ENCODE data around the gene UBE2F. TPM values are rescaled to one million over a fixed set of nuclear protein-coding genes. Genes with fewer than 3 reads are reported as not detected.

UBE2F gene
- total and polyA plus RNA-seq, 2 of the 13 experiments (the other 11 are each of a cell fraction or from before 2014, with no cell fraction given), result 35.4 to 73.1 TPM

- TF ChIP-seq ZBTB4 (CRISPR knock-in tag; IDR thresholded peaks at IDR 0.05; ENCODE audit: borderline replicate concordance) (peak; percentile 41; the same call in 1 of the 2 replicates), SIN3B (IDR thresholded peaks at IDR 0.05; ENCODE audit: low read length) (peak; percentile 69; the same call in 1 of the 2 replicates), HOXD1 (CRISPR knock-in tag; IDR thresholded peaks at IDR 0.05) (no peak; the same call in 1 of the 2 replicates), SUZ12 (IDR thresholded peaks at IDR 0.05; ENCODE audit: low read depth, low read length) (no peak), SOX5 (CRISPR knock-in tag; IDR thresholded peaks at IDR 0.05; ENCODE audit: borderline replicate concordance) (peak; percentile 36; the same call in 1 of the 2 replicates), GZF1 (CRISPR knock-in tag; IDR thresholded peaks at IDR 0.05) (peak; percentile 87; the same call in 1 of the 2 replicates), ZNF781 (CRISPR knock-in tag; IDR thresholded peaks at IDR 0.05; ENCODE audit: borderline replicate concordance, not compliant biosample characterization) (no peak), SIN3A (IDR thresholded peaks at IDR 0.05; ENCODE audit: borderline replicate concordance, low read depth, low read length) (peak; percentile 48; the same call in 1 of the 2 replicates), TAF1 (CRISPR knock-in tag; IDR thresholded peaks at IDR 0.05) (peak; percentile 97), ZNF879 (CRISPR knock-in tag; IDR thresholded peaks at IDR 0.05) (peak; percentile 41), CEBPB (IDR thresholded peaks at IDR 0.05; ENCODE audit: borderline replicate concordance, low read depth, low read length) (no peak), MAZ (IDR thresholded peaks at IDR 0.05; ENCODE audit: borderline replicate concordance, low read depth, low read length) (peak; percentile 92), MAZ (CRISPR knock-in tag; IDR thresholded peaks at IDR 0.05; ENCODE audit: low read depth) (peak; percentile 84), NCOR1 (IDR thresholded peaks at IDR 0.05; ENCODE audit: borderline replicate concordance, low read length) (peak; percentile 45; the same call in 1 of the 2 replicates), KLF6 (CRISPR knock-in tag; IDR thresholded peaks at IDR 0.05) (peak; percentile 71; the same call in 1 of the 2 replicates), RFXAP (CRISPR knock-in tag; IDR thresholded peaks at IDR 0.05; ENCODE audit: borderline replicate concordance) (peak; percentile 89; the same call in 1 of the 2 replicates), PPARG (CRISPR knock-in tag; conservative IDR thresholded peaks at IDR 0.05) (no peak), E2F5 (CRISPR knock-in tag; conservative IDR thresholded peaks at IDR 0.05) (peak; percentile 40; the same call in 1 of the 2 replicates), EHMT2 (IDR thresholded peaks at IDR 0.05; ENCODE audit: borderline replicate concordance, low read depth, low read length) (no peak), ARHGAP35 (CRISPR knock-in tag; IDR thresholded peaks at IDR 0.05; ENCODE audit: borderline replicate concordance) (peak; percentile 82), FOXC1 (CRISPR knock-in tag; IDR thresholded peaks at IDR 0.05; ENCODE audit: borderline replicate concordance) (peak; percentile 10; the same call in 1 of the 2 replicates), ZNF143 (CRISPR knock-in tag; IDR thresholded peaks at IDR 0.05) (peak; percentile 55; the same call in 1 of the 2 replicates), ZNF530 (CRISPR knock-in tag; IDR thresholded peaks at IDR 0.05; ENCODE audit: low read depth) (no peak), TCF12 (IDR thresholded peaks at IDR 0.05) (no peak), TCF12 (CRISPR knock-in tag; IDR thresholded peaks at IDR 0.05) (0 out of 2 replicates have a peak, but pooled peaks have one; percentile 53), YEATS4 (CRISPR knock-in tag; IDR thresholded peaks at IDR 0.05; ENCODE audit: borderline replicate concordance) (peak; percentile 88)
These were observed 93.9 kb downstream of the UBE2F start, which contains the start of gene SCLY (continued) for GRCh38 chr2:238060542-238061314.
